HepG2 (cell line): ENCODE data around the gene VEGFA. TPM values are rescaled to one million over a fixed set of nuclear protein-coding genes. Genes with fewer than 3 reads are reported as not detected.

Source experiments
- AHR ChIP-seq: IDR thresholded peaks from 2 replicates; pipeline ENCODE4 v1.6.1; 2018; ENCODE audit warnings: missing genetic modification reagents, missing compliant biosample characterization
- ATF7-NPFF ChIP-seq: sonication (generic); formaldehyde crosslinking; IDR thresholded peaks from 2 replicates; pipeline ENCODE4 v1.8.1; 2023; ENCODE audit warnings: mild to moderate bottlenecking, low read depth, missing genetic modification reagents, moderate library complexity
- CHD4 ChIP-seq: fragments of 200-600 bp; sonication (generic); IDR thresholded peaks from 2 replicates; pipeline ENCODE4 v1.7.0; 2017; ENCODE audit warnings: mild to moderate bottlenecking, low read length, borderline replicate concordance
- FOXA3 ChIP-seq: IDR thresholded peaks from 2 replicates; pipeline ENCODE4 v1.6.1; 2016; ENCODE audit warnings: missing genetic modification reagents, missing compliant biosample characterization
- HNRNPH1 ChIP-seq: fragments of 200-400 bp; formaldehyde crosslinking; optimal IDR thresholded peaks from 2 replicates; pipeline ENCODE3; 2017; ENCODE audit warnings: mild to moderate bottlenecking, low read depth, low read length
- PHF5A ChIP-seq: IDR thresholded peaks from one replicate; pipeline ENCODE4 v1.6.1; 2018; ENCODE audit warnings: low read depth, missing genetic modification reagents; ENCODE audit not compliant: unreplicated experiment
- SRSF4 ChIP-seq: fragments of 200-400 bp; formaldehyde crosslinking; IDR thresholded peaks from one replicate; pipeline ENCODE4 v1.6.1; 2018; ENCODE audit warnings: mild to moderate bottlenecking, low read depth, low read length, moderate library complexity; ENCODE audit not compliant: poor library complexity, severe bottlenecking
- TAF1 ChIP-seq: sonication (generic); formaldehyde crosslinking; IDR thresholded peaks from 2 replicates; pipeline ENCODE4 v1.4.0; 2020; ENCODE audit warnings: missing genetic modification reagents
- ZFP41 ChIP-seq: sonication (generic); formaldehyde crosslinking; IDR thresholded peaks from 2 replicates; pipeline ENCODE4 v1.4.0; 2020; ENCODE audit warnings: mild to moderate bottlenecking, missing genetic modification reagents, borderline replicate concordance
- ZNF24 ChIP-seq: fragments of 450-650 bp; IDR thresholded peaks from 2 replicates; pipeline ENCODE4 v1.6.1; 2017; ENCODE audit warnings: antibody characterized with exemption, mild to moderate bottlenecking
- polyA plus RNA-seq, 8 experiments: library from polyadenylated mRNA; depleted of rRNA in 3 of 8; stranded (reverse) in 7 of 8; unstranded in 1 of 8; fragments of >200 nt; fragmentation: Illumina TruSeq in 4 of 8; extraction: Trizol in 4 of 8; gene quantifications; 2 replicates each; pipeline versions ENCODE4 v1.2.1 to v1.2.3, GENCODE V29; 2011 to 2016; ENCODE audit warnings: low read depth in 4 of 8, missing spikeins in 1 of 8, mixed read lengths in 1 of 8; ENCODE audit not compliant: insufficient read depth in 1 of 8
- total RNA-seq, 5 experiments: library from RNA; depleted of rRNA; stranded (reverse); fragments of >200 nt; fragmentation: Illumina TruSeq; extraction: Trizol; gene quantifications; 2 replicates each; pipeline ENCODE4 v1.2.3, GENCODE V29; 2016; ENCODE audit warnings: low read depth in 1 of 5
- TF ChIP-seq, protein P1 (sequence below): sonication (generic); formaldehyde crosslinking; IDR thresholded peaks from 2 replicates; pipeline ENCODE4 v1.9.0; 2021; ENCODE audit warnings: missing genetic modification reagents, mild to moderate bottlenecking, borderline replicate concordance
- TF ChIP-seq, protein P2 (sequence below): sonication (generic); formaldehyde crosslinking; IDR thresholded peaks from 2 replicates; pipeline ENCODE4 v1.8.1; 2023; ENCODE audit warnings: missing genetic modification reagents, mild to moderate bottlenecking, borderline replicate concordance
- TF ChIP-seq, protein P3 (sequence below): sonication (generic); formaldehyde crosslinking; IDR thresholded peaks from 2 replicates; pipeline ENCODE4 v1.8.1; 2023; ENCODE audit warnings: mild to moderate bottlenecking, inconsistent platforms, moderate library complexity, missing genetic modification reagents, borderline replicate concordance
- TF ChIP-seq, protein P4 (sequence below): sonication (generic); formaldehyde crosslinking; IDR thresholded peaks from 2 replicates; pipeline ENCODE4 v1.4.0; 2020; ENCODE audit warnings: missing genetic modification reagents
- TF ChIP-seq, protein P5 (sequence below): sonication (generic); formaldehyde crosslinking; conservative IDR thresholded peaks from 2 replicates; pipeline ENCODE4 v1.4.0; 2020; ENCODE audit warnings: missing genetic modification reagents
- TF ChIP-seq, protein P6 (sequence below): sonication (generic); formaldehyde crosslinking; IDR thresholded peaks from 2 replicates; pipeline ENCODE4 v1.4.0; 2020; ENCODE audit warnings: mild to moderate bottlenecking, missing genetic modification reagents
- TF ChIP-seq, protein P7 (sequence below): sonication (generic); formaldehyde crosslinking; IDR thresholded peaks from 2 replicates; pipeline ENCODE4 v1.4.0; 2020; ENCODE audit warnings: missing genetic modification reagents

Gene VEGFA
- total and polyA plus RNA-seq, 2 of the 13 experiments (the other 11 are each of a cell fraction or from before 2014, with no cell fraction given) = 68.1 to 629 TPM

DNA sequence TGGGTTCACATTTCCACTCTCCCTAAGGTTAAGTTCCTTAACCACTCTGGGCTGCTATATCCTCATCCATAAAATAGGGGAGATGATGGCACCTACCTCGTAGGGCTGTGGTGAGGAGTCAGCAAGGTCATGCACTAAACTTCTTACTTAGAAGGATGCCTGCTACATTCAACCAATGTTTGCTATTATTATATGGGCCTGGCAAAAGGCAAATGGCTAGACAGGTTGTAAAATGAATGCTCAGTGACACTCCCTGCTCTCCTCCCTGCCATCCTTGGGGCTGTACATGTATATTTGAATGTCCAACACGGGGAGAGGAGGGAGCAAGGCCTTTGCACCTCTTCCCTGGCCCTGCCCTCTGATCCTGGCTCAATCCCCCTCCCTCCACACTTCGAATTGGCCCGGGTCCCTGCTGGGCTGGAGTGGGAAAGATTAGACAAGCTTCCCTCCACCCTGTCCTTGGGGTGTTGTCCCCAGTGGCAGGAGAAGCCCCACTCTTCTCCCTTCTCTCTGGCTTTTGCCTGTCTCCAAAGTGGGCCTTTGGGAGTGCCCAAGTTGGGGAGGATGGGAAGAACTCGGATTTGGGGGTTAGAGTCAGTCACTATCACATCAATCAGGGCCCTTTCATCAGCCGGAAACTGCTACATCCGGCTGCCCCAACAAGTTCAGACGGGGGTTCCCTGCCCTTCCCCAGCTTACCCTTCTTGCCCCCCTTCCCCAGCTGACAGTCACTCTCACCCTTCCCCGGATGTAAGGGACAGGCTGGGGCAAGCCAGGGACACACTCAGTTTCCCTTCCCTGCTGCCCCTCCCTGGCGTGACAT lies 36.3 kb upstream of the VEGFA start (continued):
- TF ChIP-seq, protein P1, sequence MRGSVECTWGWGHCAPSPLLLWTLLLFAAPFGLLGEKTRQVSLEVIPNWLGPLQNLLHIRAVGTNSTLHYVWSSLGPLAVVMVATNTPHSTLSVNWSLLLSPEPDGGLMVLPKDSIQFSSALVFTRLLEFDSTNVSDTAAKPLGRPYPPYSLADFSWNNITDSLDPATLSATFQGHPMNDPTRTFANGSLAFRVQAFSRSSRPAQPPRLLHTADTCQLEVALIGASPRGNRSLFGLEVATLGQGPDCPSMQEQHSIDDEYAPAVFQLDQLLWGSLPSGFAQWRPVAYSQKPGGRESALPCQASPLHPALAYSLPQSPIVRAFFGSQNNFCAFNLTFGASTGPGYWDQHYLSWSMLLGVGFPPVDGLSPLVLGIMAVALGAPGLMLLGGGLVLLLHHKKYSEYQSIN (CRISPR knock-in tag) = no peak
- TF ChIP-seq, protein P2, sequence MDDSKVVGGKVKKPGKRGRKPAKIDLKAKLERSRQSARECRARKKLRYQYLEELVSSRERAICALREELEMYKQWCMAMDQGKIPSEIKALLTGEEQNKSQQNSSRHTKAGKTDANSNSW (CRISPR knock-in tag) = no peak
- TF ChIP-seq ZNF24 (no peak), SRSF4 (no peak), AHR (CRISPR knock-in tag) (no peak), ZFP41 (no peak), PHF5A (CRISPR knock-in tag) (no peak), HNRNPH1 (no peak), CHD4 (no peak), TAF1 (CRISPR knock-in tag) (no peak), ATF7-NPFF (CRISPR knock-in tag) (0 out of 2 replicates have a peak, but pooled peaks have one; percentile 32), FOXA3 (CRISPR knock-in tag) (no peak)
- TF ChIP-seq, protein P3, sequence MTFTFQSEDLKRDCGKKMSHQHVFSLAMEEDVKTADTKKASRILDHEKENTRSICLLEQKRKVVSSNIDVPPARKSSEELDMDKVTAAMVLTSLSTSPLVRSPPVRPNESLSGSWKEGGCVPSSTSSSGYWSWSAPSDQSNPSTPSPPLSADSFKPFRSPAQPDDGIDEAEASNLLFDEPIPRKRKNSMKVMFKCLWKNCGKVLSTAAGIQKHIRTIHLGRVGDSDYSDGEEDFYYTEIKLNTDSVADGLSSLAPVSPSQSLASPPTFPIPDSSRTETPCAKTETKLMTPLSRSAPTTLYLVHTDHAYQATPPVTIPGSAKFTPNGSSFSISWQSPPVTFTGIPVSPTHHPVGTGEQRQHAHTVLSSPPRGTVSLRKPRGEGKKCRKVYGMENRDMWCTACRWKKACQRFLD (CRISPR knock-in tag) = no peak
- TF ChIP-seq, protein P4, sequence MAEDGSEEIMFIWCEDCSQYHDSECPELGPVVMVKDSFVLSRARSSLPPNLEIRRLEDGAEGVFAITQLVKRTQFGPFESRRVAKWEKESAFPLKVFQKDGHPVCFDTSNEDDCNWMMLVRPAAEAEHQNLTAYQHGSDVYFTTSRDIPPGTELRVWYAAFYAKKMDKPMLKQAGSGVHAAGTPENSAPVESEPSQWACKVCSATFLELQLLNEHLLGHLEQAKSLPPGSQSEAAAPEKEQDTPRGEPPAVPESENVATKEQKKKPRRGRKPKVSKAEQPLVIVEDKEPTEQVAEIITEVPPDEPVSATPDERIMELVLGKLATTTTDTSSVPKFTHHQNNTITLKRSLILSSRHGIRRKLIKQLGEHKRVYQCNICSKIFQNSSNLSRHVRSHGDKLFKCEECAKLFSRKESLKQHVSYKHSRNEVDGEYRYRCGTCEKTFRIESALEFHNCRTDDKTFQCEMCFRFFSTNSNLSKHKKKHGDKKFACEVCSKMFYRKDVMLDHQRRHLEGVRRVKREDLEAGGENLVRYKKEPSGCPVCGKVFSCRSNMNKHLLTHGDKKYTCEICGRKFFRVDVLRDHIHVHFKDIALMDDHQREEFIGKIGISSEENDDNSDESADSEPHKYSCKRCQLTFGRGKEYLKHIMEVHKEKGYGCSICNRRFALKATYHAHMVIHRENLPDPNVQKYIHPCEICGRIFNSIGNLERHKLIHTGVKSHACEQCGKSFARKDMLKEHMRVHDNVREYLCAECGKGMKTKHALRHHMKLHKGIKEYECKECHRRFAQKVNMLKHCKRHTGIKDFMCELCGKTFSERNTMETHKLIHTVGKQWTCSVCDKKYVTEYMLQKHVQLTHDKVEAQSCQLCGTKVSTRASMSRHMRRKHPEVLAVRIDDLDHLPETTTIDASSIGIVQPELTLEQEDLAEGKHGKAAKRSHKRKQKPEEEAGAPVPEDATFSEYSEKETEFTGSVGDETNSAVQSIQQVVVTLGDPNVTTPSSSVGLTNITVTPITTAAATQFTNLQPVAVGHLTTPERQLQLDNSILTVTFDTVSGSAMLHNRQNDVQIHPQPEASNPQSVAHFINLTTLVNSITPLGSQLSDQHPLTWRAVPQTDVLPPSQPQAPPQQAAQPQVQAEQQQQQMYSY = no peak
- TF ChIP-seq, protein P5, sequence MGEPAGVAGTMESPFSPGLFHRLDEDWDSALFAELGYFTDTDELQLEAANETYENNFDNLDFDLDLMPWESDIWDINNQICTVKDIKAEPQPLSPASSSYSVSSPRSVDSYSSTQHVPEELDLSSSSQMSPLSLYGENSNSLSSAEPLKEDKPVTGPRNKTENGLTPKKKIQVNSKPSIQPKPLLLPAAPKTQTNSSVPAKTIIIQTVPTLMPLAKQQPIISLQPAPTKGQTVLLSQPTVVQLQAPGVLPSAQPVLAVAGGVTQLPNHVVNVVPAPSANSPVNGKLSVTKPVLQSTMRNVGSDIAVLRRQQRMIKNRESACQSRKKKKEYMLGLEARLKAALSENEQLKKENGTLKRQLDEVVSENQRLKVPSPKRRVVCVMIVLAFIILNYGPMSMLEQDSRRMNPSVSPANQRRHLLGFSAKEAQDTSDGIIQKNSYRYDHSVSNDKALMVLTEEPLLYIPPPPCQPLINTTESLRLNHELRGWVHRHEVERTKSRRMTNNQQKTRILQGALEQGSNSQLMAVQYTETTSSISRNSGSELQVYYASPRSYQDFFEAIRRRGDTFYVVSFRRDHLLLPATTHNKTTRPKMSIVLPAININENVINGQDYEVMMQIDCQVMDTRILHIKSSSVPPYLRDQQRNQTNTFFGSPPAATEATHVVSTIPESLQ (CRISPR knock-in tag) = no peak
- TF ChIP-seq, protein P6, sequence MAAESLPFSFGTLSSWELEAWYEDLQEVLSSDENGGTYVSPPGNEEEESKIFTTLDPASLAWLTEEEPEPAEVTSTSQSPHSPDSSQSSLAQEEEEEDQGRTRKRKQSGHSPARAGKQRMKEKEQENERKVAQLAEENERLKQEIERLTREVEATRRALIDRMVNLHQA (CRISPR knock-in tag) = no peak
- TF ChIP-seq, protein P7, sequence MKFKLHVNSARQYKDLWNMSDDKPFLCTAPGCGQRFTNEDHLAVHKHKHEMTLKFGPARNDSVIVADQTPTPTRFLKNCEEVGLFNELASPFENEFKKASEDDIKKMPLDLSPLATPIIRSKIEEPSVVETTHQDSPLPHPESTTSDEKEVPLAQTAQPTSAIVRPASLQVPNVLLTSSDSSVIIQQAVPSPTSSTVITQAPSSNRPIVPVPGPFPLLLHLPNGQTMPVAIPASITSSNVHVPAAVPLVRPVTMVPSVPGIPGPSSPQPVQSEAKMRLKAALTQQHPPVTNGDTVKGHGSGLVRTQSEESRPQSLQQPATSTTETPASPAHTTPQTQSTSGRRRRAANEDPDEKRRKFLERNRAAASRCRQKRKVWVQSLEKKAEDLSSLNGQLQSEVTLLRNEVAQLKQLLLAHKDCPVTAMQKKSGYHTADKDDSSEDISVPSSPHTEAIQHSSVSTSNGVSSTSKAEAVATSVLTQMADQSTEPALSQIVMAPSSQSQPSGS (CRISPR knock-in tag) = no peak
